ENCODE measurements around the gene RPL21.

- TF ChIP-seq, protein P1, sequence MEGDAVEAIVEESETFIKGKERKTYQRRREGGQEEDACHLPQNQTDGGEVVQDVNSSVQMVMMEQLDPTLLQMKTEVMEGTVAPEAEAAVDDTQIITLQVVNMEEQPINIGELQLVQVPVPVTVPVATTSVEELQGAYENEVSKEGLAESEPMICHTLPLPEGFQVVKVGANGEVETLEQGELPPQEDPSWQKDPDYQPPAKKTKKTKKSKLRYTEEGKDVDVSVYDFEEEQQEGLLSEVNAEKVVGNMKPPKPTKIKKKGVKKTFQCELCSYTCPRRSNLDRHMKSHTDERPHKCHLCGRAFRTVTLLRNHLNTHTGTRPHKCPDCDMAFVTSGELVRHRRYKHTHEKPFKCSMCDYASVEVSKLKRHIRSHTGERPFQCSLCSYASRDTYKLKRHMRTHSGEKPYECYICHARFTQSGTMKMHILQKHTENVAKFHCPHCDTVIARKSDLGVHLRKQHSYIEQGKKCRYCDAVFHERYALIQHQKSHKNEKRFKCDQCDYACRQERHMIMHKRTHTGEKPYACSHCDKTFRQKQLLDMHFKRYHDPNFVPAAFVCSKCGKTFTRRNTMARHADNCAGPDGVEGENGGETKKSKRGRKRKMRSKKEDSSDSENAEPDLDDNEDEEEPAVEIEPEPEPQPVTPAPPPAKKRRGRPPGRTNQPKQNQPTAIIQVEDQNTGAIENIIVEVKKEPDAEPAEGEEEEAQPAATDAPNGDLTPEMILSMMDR (optimal IDR thresholded peaks at IDR 0.05 in 1 of 3, IDR thresholded peaks at IDR 0.05 in 1 of 3, conservative IDR thresholded peaks at IDR 0.05 in 1 of 3; ENCODE audit: extremely low read depth in 1 of 3, insufficient read depth in 2 of 3, low read length in 3 of 3), result no peak
- TF ChIP-seq EZH2 (IDR thresholded peaks at IDR 0.05; ENCODE audit: low read length), result no peak
Observed at GRCh38 chr13:27263438-27263837, 12.1 kb downstream of the RPL21 start.
